ENCODE results near the gene KLKB1. TPM values are rescaled to one million over a fixed set of nuclear protein-coding genes. Genes with fewer than 3 reads are reported as not detected.

KLKB1 gene
- total RNA-seq, 1 experiment from 2014 or later: not detected

DNA sequence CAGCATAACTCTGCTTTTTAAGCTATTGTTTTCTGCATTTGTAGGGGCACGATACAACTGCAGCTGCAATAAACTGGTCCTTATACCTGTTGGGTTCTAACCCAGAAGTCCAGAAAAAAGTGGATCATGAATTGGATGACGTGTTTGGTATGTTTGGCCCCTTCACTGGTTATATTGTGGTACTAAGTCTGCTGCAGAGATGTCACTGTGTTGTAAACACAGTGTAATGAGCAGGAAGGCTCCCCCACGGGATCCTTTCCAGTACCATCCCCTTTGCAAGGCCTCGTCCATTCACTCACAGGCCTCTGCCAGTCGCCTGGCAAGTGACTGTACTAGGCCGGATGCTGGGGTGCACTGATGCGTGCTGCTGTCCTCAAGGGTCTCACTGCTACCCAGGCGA is 22.2 kb upstream of the KLKB1 start:
- CTCF ChIA-PET: no interaction called here
- Histone ChIP-seq H3K36me3 (ENCODE audit: control insufficient read depth, insufficient read depth, low read length) (no peaks in the 10 kb centered on the region), H3K9me3 (no peaks in the 10 kb centered on the region), H3K4me3 (ENCODE audit: low read depth, low read length) (peak overlapping the region; percentile 41), H3K27me3 (replicated peaks; ENCODE audit: control insufficient read depth, insufficient read depth, low read length) (no peaks in the 10 kb centered on the region), H3K4me1 (no peaks in the 10 kb centered on the region; the same call in 1 of the 2 replicates)
- Mint-ChIP-seq H3K27me3 (ENCODE audit: insufficient read depth, unreplicated experiment) (no peaks in the 10 kb centered on the region), H3K27ac (ENCODE audit: unreplicated experiment) (no peak overlapping the region), H3K36me3 (ENCODE audit: insufficient read depth, unreplicated experiment) (peaks cover 12% of the 10 kb centered on the region), H3K9me3 (ENCODE audit: unreplicated experiment) (no peaks in the 10 kb centered on the region), H3K4me1 (ENCODE audit: low read depth, unreplicated experiment) (peaks cover 18% of the 10 kb centered on the region), H3K4me3 (ENCODE audit: unreplicated experiment) (peak overlapping the region; percentile 83)
- POLR2A ChIA-PET: no interaction called here
- no peak for TF ChIP-seq CTCF (IDR thresholded peaks at IDR 0.05; ENCODE audit: insufficient read depth in 1 of 2, low read depth in 1 of 2, low read length in 1 of 2, severe bottlenecking in 1 of 2, unreplicated experiment in 1 of 2)
- no TSS peak for BruUV-seq (replicated peaks)
- no peak for DNase-seq
- intact Hi-C loops (cut with micrococcal nuclease; ENCODE audit: unreplicated experiment): no loop called here

- Histone ChIP-seq H3K4me1 (no peaks in the 10 kb centered on the region), H3K4me3 (ENCODE audit: low read depth, low read length) (no peak overlapping the region), H3K9me3 (no peaks in the 10 kb centered on the region), H3K36me3 (ENCODE audit: control insufficient read depth, insufficient read depth, low read length) (no peaks in the 10 kb centered on the region), H3K27me3 (replicated peaks; ENCODE audit: control insufficient read depth, insufficient read depth, low read length) (no peaks in the 10 kb centered on the region)
- no peak overlapping the region for H3K4me3 Mint-ChIP-seq (ENCODE audit: unreplicated experiment)
- DNase-seq: no peak
- no TSS peak for BruUV-seq (replicated peaks)
- no peak overlapping the region for H3K27ac Mint-ChIP-seq (ENCODE audit: unreplicated experiment)
- POLR2A ChIA-PET: no interaction called here
- no peaks in the 10 kb centered on the region for H3K36me3 Mint-ChIP-seq (ENCODE audit: insufficient read depth, unreplicated experiment)
- no peak for TF ChIP-seq CTCF (IDR thresholded peaks at IDR 0.05; ENCODE audit: insufficient read depth in 1 of 2, low read depth in 1 of 2, low read length in 1 of 2, severe bottlenecking in 1 of 2, unreplicated experiment in 1 of 2)
- intact Hi-C loops (cut with micrococcal nuclease; ENCODE audit: unreplicated experiment): no loop called here
- CTCF ChIA-PET: no interaction called here
- H3K4me1 Mint-ChIP-seq (ENCODE audit: low read depth, unreplicated experiment): no peaks in the 10 kb centered on the region
- no peaks in the 10 kb centered on the region for H3K9me3 Mint-ChIP-seq (ENCODE audit: unreplicated experiment)
- peaks cover 13% of the 10 kb centered on the region for H3K27me3 Mint-ChIP-seq (ENCODE audit: insufficient read depth, unreplicated experiment)
These were observed 10.8 kb upstream of the KLKB1 start for GRCh38 chr4:186216465-186217024.

GRCh38 chr4:186217733-186218293 is 9.5 kb upstream of the KLKB1 start:
- H3K4me3 Mint-ChIP-seq (ENCODE audit: unreplicated experiment): no peak overlapping the region
- BruUV-seq (replicated peaks): no TSS peak

More at GRCh38 chr4:186217733-186218293, 9.5 kb upstream of the KLKB1 start:
- Mint-ChIP-seq H3K27me3 (ENCODE audit: insufficient read depth, unreplicated experiment) (peaks cover 21% of the 10 kb centered on the region), H3K36me3 (ENCODE audit: insufficient read depth, unreplicated experiment) (no peaks in the 10 kb centered on the region), H3K27ac (ENCODE audit: unreplicated experiment) (no peak overlapping the region), H3K4me1 (ENCODE audit: low read depth, unreplicated experiment) (no peaks in the 10 kb centered on the region), H3K9me3 (ENCODE audit: unreplicated experiment) (peaks cover 7% of the 10 kb centered on the region)
- Histone ChIP-seq H3K9me3 (no peaks in the 10 kb centered on the region), H3K36me3 (ENCODE audit: control insufficient read depth, insufficient read depth, low read length) (no peaks in the 10 kb centered on the region), H3K27me3 (replicated peaks; ENCODE audit: control insufficient read depth, insufficient read depth, low read length) (no peaks in the 10 kb centered on the region), H3K4me1 (no peaks in the 10 kb centered on the region), H3K4me3 (ENCODE audit: low read depth, low read length) (no peak overlapping the region)
- DNase-seq: no peak
- TF ChIP-seq CTCF (IDR thresholded peaks at IDR 0.05; ENCODE audit: insufficient read depth in 1 of 2, low read depth in 1 of 2, low read length in 1 of 2, severe bottlenecking in 1 of 2, unreplicated experiment in 1 of 2): no peak
- CTCF ChIA-PET: interaction anchor here (0.6 kb wide), 1 partner anchor 24 kb away, joined by 4 read pairs; no protein-coding TSS in a partner anchor
- POLR2A ChIA-PET: no interaction called here
- intact Hi-C loops (cut with micrococcal nuclease; ENCODE audit: unreplicated experiment): no loop called here

Measured in Caco-2 (cell line).